Stomach smooth muscle (tissue), 2 donors: ENCODE measurements around the gene MTFR1L.

Source experiments
- H3K27ac ChIP-seq: one replicate; pipeline ENCODE4 v1.7.0; 2013; ENCODE audit warnings: mild to moderate bottlenecking, low read length, inconsistent platforms
- H3K27me3 ChIP-seq, 2 donors: one replicate each; pipeline ENCODE4 v1.7.0; 2013; ENCODE audit warnings: low read length in 2 of 2; ENCODE audit not compliant: insufficient read depth in 2 of 2, control insufficient read depth in 1 of 2
- H3K36me3 ChIP-seq, 2 donors: one replicate each; pipeline ENCODE4 v1.7.0; 2013; ENCODE audit warnings: low read length in 2 of 2; ENCODE audit not compliant: control insufficient read depth in 2 of 2, insufficient read depth in 2 of 2
- H3K4me1 ChIP-seq: one replicate; pipeline ENCODE4 v1.7.0; 2013; ENCODE audit warnings: low read length; ENCODE audit not compliant: control insufficient read depth, insufficient read depth
- H3K4me3 ChIP-seq, 2 donors: one replicate each; pipeline ENCODE4 v1.7.0; 2013; ENCODE audit warnings: low read length in 2 of 2
- H3K9ac ChIP-seq, 2 donors: one replicate each; pipeline ENCODE4 v1.7.0; 2013; ENCODE audit warnings: low read length in 2 of 2, mild to moderate bottlenecking in 1 of 2
- H3K9me3 ChIP-seq, 2 donors: one replicate each; pipeline ENCODE4 v1.7.0; 2013; ENCODE audit warnings: low read length in 2 of 2; ENCODE audit not compliant: control insufficient read depth in 2 of 2
- donor health status: healthy.
- donor health status: Pancreatic carcinoma.

MTFR1L gene

DNA sequence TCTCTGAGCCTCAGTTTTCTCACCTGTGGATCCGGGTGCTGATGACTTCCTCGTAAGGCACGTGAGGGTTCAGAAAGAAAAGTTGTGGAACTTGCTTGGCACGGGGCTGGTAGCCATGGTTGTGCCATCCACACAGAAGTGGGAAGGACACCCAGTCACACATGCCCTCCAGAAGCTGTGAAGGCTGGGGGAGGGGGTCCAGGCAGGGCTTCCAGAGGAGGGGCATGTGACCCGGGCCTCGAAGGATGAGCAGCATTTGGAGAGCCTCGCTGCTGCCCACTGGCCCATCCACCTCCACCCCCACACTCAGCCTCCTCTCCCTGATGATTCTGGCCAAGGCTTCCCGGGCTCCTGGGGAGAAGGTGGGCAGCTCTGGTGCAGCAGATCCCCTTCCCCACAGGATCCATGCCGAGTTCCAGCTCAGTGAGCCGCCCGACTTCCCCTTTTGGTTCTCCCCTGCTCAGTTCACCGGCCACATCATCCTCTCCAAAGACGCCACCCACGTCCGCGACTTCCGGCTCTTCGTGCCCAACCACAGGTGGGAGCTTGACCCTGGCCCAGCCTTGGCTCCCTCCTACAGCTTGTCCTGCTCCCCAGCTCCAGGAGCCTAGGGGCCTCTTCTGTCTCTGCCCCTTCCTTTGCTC lies 10.3 kb upstream of the MTFR1L start:
- Histone ChIP-seq H3K4me3 (no peak overlapping the region), H3K36me3 (peaks cover 29 to 41% of the 10 kb centered on the region in 2 donors), H3K9me3 (no peaks in the 10 kb centered on the region), H3K27me3 (no peaks in the 10 kb centered on the region), H3K27ac (no peak overlapping the region), H3K9ac (no peak overlapping the region), H3K4me1 (peaks cover 40% of the 10 kb centered on the region)

DNA sequence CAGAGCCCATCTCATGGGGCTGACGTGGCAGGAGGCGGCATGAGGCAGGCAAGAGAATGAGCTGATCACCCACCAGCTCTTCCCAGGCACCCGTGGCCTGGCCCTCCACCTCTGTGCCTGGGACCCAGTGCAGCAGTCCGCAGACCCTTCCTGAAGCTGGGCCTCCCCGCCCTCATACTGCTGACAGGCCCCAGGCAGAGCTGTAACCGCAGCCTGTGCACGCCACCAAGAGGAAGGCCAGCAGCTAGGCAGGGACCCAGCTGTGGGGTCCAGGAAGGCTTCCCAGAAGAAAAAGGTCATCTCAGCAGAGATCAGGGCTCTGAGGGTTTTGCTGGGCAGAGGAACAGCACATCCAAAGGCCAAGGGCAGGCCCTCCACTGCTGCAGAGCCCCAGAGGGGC lies 9.8 kb upstream of the MTFR1L start:
- no peak overlapping the region for H3K4me3 ChIP-seq
- H3K27ac ChIP-seq, result no peak overlapping the region
- peaks cover 28 to 45% of the 10 kb centered on the region in 2 donors for H3K36me3 ChIP-seq
- no peak overlapping the region for H3K9ac ChIP-seq
- H3K4me1 ChIP-seq, result peaks cover 37% of the 10 kb centered on the region
- H3K27me3 ChIP-seq, result no peaks in the 10 kb centered on the region
- no peaks in the 10 kb centered on the region for H3K9me3 ChIP-seq

DNA sequence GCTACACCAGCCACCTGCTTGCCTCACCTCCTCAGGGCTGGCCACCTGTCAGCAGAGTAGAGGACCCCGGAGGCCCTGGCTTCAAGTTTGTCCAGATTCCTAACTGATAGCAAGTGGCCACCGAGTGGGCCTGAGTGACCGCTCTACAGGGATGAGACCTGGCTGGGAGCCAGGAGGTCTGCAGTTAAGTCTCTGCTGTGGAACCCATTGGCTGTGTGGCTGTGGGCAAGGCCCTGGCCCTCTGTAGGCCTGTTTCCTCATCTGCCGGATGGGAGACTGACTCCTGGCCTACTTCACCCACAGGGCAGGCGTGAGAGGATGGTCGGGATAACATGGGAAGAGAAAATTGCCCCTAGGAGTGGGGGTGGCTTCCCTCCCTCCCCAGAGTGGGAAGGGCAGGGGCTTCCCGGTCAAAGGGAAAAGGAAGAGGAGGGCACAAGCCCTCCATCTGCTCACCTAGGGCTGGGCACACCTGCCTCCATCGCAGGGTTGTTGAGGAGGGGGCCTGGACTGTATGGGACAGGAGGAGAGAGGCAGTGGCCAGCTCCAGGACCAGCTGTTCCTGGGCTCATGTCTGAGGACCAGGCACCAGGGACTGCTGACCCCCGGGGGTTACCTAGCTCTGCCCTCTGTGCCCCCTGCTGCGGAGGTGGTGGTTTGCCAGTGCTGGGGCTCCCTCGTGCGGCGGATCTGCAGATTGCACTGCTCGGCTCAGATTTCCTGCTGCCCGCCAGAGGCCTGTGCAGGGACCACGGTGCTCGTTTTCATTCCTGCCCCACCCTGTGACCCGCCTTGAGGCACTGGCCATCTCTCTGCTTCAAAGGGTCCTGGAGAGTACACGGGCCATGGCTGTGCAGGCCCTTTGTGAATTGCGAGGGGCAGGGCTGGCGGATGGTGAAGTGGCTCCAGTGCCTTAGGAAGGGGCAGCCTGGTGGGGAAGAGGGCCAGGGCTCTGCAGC lies 9.1 kb upstream of the MTFR1L start:
- Histone ChIP-seq H3K4me1 (peaks cover 30% of the 10 kb centered on the region), H3K9ac (no peak overlapping the region), H3K36me3 (peaks cover 25 to 44% of the 10 kb centered on the region in 2 donors), H3K4me3 (no peak overlapping the region), H3K27me3 (no peaks in the 10 kb centered on the region), H3K9me3 (no peaks in the 10 kb centered on the region), H3K27ac (no peak overlapping the region)

DNA sequence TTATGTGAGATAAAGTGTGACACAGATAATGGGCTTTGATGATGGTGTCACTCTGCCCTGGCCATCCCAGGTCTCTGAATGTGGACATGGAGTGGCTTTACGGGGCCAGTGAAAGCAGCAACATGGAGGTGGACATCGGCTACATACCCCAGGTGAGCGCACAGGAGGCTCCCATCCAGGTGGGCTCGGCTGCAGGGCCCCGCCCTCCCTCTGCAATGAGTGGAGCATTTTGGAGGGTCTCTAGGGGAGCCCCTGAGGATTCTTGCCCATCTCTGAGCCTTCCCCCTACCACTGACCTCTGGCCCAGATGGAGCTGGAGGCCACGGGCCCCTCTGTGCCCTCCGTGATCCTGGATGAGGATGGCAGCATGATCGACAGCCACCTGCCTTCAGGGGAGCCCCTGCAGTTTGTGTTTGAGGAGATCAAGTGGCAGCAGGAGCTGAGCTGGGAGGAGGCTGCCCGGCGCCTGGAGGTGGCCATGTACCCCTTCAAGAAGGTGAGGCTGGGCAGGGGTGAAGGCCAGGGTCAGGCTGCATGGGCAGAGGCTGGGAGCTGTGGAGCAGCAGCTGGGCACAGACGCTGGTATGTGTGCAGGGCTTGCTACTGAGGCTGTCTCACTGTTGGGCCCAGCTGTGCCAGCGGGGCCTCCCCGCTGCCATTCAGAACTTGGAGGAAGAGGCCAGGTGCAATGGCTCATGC lies 8.2 kb upstream of the MTFR1L start:
- Histone ChIP-seq H3K4me3 (no peak overlapping the region), H3K9ac (no peak overlapping the region), H3K9me3 (no peaks in the 10 kb centered on the region), H3K36me3 (peaks cover 22 to 47% of the 10 kb centered on the region in 2 donors), H3K27ac (no peak overlapping the region), H3K4me1 (peaks cover 23% of the 10 kb centered on the region), H3K27me3 (no peaks in the 10 kb centered on the region)

DNA sequence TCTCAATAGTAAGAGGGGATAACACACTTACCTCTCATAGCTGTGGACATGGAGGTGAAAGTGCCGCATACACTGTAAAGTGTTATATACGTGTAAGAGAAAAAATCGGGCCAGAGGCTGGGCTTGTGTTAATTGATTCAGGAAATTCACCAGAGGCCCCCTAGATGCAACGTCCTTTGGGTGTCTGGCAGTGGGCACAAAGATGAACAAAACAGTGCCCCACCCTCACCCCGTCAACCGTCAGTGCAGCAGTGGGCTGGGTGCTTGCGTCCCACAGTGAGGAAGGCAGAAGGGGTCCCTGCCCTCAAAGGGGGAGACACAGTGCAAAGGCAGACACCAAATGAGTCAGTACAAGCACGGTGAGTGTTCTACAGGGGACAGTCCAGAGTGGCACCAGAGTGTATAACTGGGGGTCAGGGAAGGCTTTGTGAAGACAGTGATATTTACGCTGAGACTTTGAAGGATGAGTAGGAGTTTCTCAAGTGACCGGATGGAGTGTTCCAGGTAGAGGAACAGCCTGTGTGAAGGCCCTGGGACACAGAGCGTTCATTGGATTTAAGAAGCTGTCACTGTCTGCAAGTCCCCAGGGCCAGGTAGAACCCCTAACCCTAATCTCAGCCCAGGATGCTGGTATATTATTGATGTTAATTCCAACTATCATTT lies 6.6 kb upstream of the MTFR1L start:
- Histone ChIP-seq H3K9ac (peak overlapping the region in 1 of 2 donors; percentile 15), H3K4me1 (peaks cover 10% of the 10 kb centered on the region), H3K27me3 (no peaks in the 10 kb centered on the region), H3K9me3 (no peaks in the 10 kb centered on the region), H3K27ac (no peak overlapping the region), H3K36me3 (peaks cover 22 to 45% of the 10 kb centered on the region in 2 donors), H3K4me3 (no peak overlapping the region)

DNA sequence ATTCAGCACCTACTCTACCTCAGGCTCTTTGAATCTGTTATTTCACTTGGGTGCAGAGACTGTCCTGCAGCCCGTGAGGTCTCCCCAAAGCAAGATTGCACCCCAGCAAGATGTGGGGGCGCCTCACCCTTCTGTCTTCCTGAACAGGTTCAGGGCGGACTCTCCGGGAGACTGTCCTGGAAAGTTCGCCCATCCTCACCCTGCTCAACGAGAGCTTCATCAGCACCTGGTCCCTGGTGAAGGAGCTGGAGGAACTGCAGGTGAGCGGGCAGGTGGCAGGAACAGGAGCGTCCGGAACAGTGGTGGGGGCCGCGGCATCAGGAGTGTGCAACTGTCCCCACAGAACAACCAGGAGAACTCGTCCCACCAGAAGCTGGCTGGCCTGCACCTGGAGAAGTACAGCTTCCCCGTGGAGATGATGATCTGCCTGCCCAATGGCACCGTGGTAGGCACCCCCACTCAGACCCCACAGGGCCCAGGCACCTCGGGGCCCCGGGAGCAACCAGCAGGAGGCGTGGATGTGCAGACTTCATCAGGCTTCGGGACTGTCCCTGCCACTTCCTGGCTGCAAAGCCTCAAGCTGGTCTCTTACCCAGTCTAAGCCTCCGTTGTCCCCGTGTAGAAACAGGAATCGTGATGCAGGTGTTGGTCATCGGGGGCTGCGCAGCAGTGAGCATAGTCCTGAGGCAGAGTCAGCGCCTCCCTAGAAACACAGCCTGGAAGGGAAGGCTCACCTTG lies 5.9 kb upstream of the MTFR1L start:
- Histone ChIP-seq H3K27ac (no peak overlapping the region), H3K27me3 (no peaks in the 10 kb centered on the region), H3K4me3 (no peak overlapping the region), H3K9ac (no peak overlapping the region), H3K36me3 (peaks cover 22 to 43% of the 10 kb centered on the region in 2 donors), H3K9me3 (no peaks in the 10 kb centered on the region), H3K4me1 (peaks cover 16% of the 10 kb centered on the region)

DNA sequence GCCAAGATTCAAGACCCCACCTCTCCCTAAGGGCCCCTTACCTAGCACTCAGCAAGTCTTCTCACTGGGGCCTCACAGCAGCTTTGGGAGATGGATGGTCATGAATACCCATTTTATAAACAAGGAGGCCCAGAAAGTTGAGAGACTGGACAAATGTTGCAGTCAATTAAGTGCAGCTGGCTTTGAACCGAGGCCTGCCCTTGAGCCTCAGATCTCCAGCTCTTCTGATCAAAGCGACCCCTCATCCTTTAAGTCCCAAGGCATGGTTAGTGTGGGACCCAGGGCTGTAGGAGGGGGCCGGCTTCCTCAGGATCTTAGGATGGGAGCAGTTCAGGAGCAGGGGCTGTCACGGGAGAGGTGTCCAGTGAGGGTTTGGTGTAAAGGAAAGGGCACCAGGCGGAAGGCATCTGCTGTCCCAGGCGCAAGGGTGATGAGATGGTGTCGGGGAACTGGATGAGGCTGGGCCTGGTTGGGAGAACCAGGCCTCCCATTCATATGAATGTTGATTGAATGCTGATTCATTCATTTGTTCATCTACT lies 5.1 kb upstream of the MTFR1L start:
- Histone ChIP-seq H3K9me3 (no peaks in the 10 kb centered on the region), H3K9ac (no peak overlapping the region), H3K4me3 (no peak overlapping the region), H3K36me3 (peaks cover 22 to 36% of the 10 kb centered on the region in 2 donors), H3K27me3 (no peaks in the 10 kb centered on the region), H3K27ac (no peak overlapping the region), H3K4me1 (peaks cover 22% of the 10 kb centered on the region)

DNA sequence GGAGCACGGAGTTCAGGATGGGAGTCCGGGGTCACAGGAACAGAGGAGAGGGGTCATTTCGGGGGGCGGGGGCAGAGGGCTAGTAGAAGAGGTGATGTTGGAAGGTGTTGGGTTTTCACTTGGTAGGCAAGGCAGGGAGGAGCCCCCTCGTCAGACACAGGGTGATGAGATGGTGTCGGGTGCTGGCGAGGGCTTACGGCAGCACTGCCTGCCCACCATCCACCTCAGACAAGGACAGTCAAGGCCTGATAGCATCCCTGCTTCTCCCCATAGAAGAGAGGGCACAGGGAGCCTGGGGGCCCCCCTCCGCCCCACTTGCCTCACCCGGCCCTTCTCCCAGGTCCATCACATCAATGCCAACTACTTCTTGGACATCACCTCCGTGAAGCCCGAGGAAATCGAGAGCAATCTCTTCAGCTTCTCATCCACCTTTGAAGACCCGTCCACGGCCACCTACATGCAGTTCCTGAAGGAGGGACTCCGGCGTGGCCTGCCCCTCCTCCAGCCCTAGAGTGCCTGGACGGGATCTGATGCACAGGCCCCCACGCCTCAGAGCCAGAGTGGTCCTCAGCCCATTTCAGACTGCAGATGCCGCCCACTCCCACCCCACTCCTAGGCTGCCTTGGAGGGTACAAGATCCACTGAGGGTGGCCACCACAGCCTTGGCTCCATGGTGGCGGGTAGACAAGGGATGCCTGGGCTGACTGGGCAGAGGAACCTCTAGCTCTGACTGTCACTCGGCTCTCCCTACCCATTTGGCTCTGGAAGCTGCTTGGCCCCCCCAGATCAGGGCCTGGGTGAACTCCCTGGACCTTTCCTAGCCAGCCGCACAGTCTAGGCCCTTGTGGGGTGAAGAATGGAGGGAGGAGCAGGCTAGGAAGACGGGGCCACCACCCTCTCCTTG lies 4.3 kb upstream of the MTFR1L start:
- Histone ChIP-seq H3K9ac (no peak overlapping the region), H3K4me1 (peaks cover 22% of the 10 kb centered on the region), H3K9me3 (no peaks in the 10 kb centered on the region), H3K27ac (no peak overlapping the region), H3K4me3 (no peak overlapping the region), H3K27me3 (no peaks in the 10 kb centered on the region), H3K36me3 (peaks cover 22 to 34% of the 10 kb centered on the region in 2 donors)

DNA sequence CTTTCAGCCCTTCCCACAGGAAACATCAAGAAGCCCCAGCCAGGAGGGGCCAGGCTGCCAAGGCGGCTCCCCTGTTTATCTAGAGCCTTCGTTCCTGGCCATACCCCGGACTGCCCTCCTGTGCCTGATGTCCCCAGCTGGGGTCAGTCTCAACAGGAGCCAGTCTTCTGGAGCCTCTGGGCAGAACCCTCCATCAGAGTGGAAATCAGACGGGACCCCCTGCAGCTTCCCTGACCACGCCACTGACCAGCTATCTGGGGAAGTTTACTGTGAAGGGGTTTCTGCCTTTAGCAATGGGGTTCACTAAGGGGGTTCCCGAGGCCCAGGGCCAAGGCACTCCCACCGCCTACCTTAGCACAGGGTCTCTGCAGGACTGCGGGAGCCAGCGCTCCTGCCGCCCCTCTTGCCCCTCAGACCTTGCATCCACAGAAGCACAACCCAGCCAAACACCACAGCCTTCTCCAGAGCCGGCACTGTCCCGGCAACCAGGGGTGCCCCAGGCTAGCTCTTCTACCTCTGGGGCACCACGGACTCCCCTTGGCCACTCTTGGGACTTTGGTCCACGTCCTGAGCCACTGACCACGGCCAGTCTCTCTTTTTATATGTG lies 3.5 kb upstream of the MTFR1L start:
- H3K4me1 ChIP-seq, result peaks cover 23% of the 10 kb centered on the region
- H3K9me3 ChIP-seq, result no peaks in the 10 kb centered on the region
- H3K27me3 ChIP-seq, result no peaks in the 10 kb centered on the region
- no peak overlapping the region for H3K27ac ChIP-seq
- no peak overlapping the region for H3K9ac ChIP-seq
- peaks cover 21 to 34% of the 10 kb centered on the region in 2 donors for H3K36me3 ChIP-seq
- no peak overlapping the region for H3K4me3 ChIP-seq
